HepG2 (cell line): ENCODE results near the gene ATXN7L3. TPM values are rescaled to one million over a fixed set of nuclear protein-coding genes. Genes with fewer than 3 reads are reported as not detected.

Source experiments
- ATAC-seq: fragments of 200-7000 bp; cut with Tn5 transposase; 3 replicates; pipeline ENCODE4 v1.9.1; 2020; ENCODE audit warnings: mild to moderate bottlenecking, moderate library complexity
- Bru-seq: library from RNA; stranded (reverse); fragments of 400-500 nt; gene quantifications from one replicate; lab custom pipeline; 2021; lab: Mats Ljungman, UMichigan
- BruChase-seq, 2 experiments: library from RNA; stranded (reverse); fragments of 400-500 nt; gene quantifications; one replicate each; lab custom pipeline; 2021; lab: Mats Ljungman, UMichigan
- BruUV-seq: library from RNA; stranded (reverse); fragments of 400-500 nt; replicated peaks from 2 replicates; lab custom pipeline; 2021; lab: Mats Ljungman, UMichigan
- CTCF ChIA-PET: fragments of 300-600 bp; formaldehyde crosslinking; extraction: SDS; loops from one replicate; lab custom pipeline; 2021; ENCODE audit warnings: low total read pairs, inconsistent platforms, low intra/inter-chr PET ratio; lab: Yijun Ruan, JAX
- POLR2A ChIA-PET: fragments of 350-600 bp; sonication (Branson Sonifier 250); formaldehyde crosslinking; loops from one replicate; lab custom pipeline; 2020; ENCODE audit warnings: antibody characterized with exemption, inconsistent platforms; lab: Yijun Ruan, JAX
- DNase-seq: peaks from one replicate; pipeline ENCODE4 v3.0.0-alpha.2; 2015; ENCODE audit warnings: low spot score
- FAIRE-seq: peaks from 3 replicates; lab custom pipeline; 2011; peaks lifted over from hg19 to GRCh38; lab: Jason Lieb, UNC
- H2AFZ ChIP-seq: one replicate; pipeline ENCODE4 v1.6.1; 2011; ENCODE audit warnings: low read length, inconsistent platforms
- H3K27ac ChIP-seq: fragments of 300-600 bp; 3 replicates; pipeline ENCODE4 v1.8.0; 2011; ENCODE audit warnings: mixed run types, mild to moderate bottlenecking, mixed read lengths, low read length, inconsistent platforms; ENCODE audit not compliant: insufficient read depth; ENCODE audit errors: extremely low read length
- H3K27me3 ChIP-seq, 2 experiments: fragments of 200-600 bp in 1 of 2; 2 replicates in 1 of 2; 3 replicates in 1 of 2; pipeline versions ENCODE4 v1.6.0 to v1.8.0; 2011; ENCODE audit warnings: low read length in 2 of 2, mild to moderate bottlenecking in 2 of 2, moderate library complexity in 2 of 2, inconsistent platforms in 1 of 2; ENCODE audit not compliant: insufficient read depth in 2 of 2, control insufficient read depth in 1 of 2
- H3K36me3 ChIP-seq, 2 experiments: fragments of 200-600 bp in 1 of 2; replicated peaks in 1 of 2; 2 replicates in 1 of 2; 3 replicates in 1 of 2; pipeline versions ENCODE4 v1.5.1 to v1.8.0; 2011; ENCODE audit warnings: low read length in 2 of 2, inconsistent platforms in 1 of 2; ENCODE audit not compliant: insufficient read depth in 2 of 2, control insufficient read depth in 1 of 2
- H3K4me1 ChIP-seq: 2 replicates; pipeline ENCODE4 v1.5.1; 2012; ENCODE audit warnings: low read length, inconsistent platforms; ENCODE audit not compliant: insufficient read depth
- H3K4me2 ChIP-seq: 2 replicates; pipeline ENCODE4 v1.6.0; 2011; ENCODE audit warnings: low read depth, low read length, inconsistent platforms
- H3K4me3 ChIP-seq, 3 experiments: fragments of 200-600 bp in 1 of 3; sonication (generic), shearing (Covaris generic) in 1 of 3; replicated peaks in 1 of 3; 2 replicates each; pipeline ENCODE4 v1.5.1; 2011 to 2016; ENCODE audit warnings: low read length in 3 of 3, inconsistent platforms in 2 of 3, low read depth in 2 of 3, mild to moderate bottlenecking in 2 of 3, control low read depth in 1 of 3, mixed read lengths in 1 of 3; ENCODE audit not compliant: insufficient read depth in 1 of 3
- H3K79me2 ChIP-seq: one replicate; pipeline ENCODE4 v1.6.1; 2011; ENCODE audit warnings: low read length, inconsistent platforms; ENCODE audit not compliant: insufficient read depth
- H3K9ac ChIP-seq: 2 replicates; pipeline ENCODE4 v1.6.0; 2011; ENCODE audit warnings: mild to moderate bottlenecking, low read depth, low read length, inconsistent platforms; ENCODE audit not compliant: insufficient read depth
- H3K9me3 ChIP-seq: 2 replicates; pipeline ENCODE4 v1.5.1; 2012; ENCODE audit warnings: mild to moderate bottlenecking, low read length
- H4K20me1 ChIP-seq: 2 replicates; pipeline ENCODE4 v1.6.0; 2011; ENCODE audit warnings: inconsistent platforms, mild to moderate bottlenecking, low read length, moderate library complexity; ENCODE audit not compliant: insufficient read depth
- FOXK1 ChIP-seq: sonication (generic); formaldehyde crosslinking; IDR thresholded peaks from 2 replicates; pipeline ENCODE4 v1.4.0; 2020; ENCODE audit warnings: low read depth, missing genetic modification reagents, borderline replicate concordance
- GABPA ChIP-seq, 2 experiments: IDR thresholded peaks; 2 replicates each; pipeline ENCODE4 v1.6.1; 2011 to 2016; ENCODE audit warnings: low read depth in 2 of 2, low read length in 1 of 2, missing biosample characterization in 1 of 2, missing genetic modification characterization in 1 of 2
- GATAD1 ChIP-seq: IDR thresholded peaks from 2 replicates; pipeline ENCODE4 v1.6.1; 2016; ENCODE audit warnings: missing genetic modification reagents, missing compliant biosample characterization
- HOXA5 ChIP-seq: sonication (generic); formaldehyde crosslinking; IDR thresholded peaks from 2 replicates; pipeline ENCODE4 v1.4.0; 2020; ENCODE audit warnings: missing genetic modification reagents
- MIER2 ChIP-seq: IDR thresholded peaks from 2 replicates; pipeline ENCODE4 v1.6.1; 2016; ENCODE audit warnings: missing biosample characterization, missing genetic modification reagents
- NR1H2 ChIP-seq: sonication (generic); formaldehyde crosslinking; IDR thresholded peaks from 2 replicates; pipeline ENCODE4 v1.8.1; 2022; ENCODE audit warnings: low read depth, missing genetic modification reagents, borderline replicate concordance
- POGZ ChIP-seq: sonication (generic); formaldehyde crosslinking; IDR thresholded peaks from 2 replicates; pipeline ENCODE4 v1.4.0; 2020; ENCODE audit warnings: mild to moderate bottlenecking, missing genetic modification reagents
- THAP11 ChIP-seq: IDR thresholded peaks from 2 replicates; pipeline ENCODE4 v1.6.1; 2016; ENCODE audit warnings: missing biosample characterization, missing genetic modification reagents
- ZC3H4 ChIP-seq: sonication (generic); formaldehyde crosslinking; IDR thresholded peaks from 2 replicates; pipeline ENCODE4 v1.4.0; 2020; ENCODE audit warnings: missing genetic modification reagents, borderline replicate concordance
- ZNF431 ChIP-seq: sonication (generic); formaldehyde crosslinking; IDR thresholded peaks from 2 replicates; pipeline ENCODE4 v1.9.0; 2022; ENCODE audit warnings: missing genetic modification reagents, low read depth, mild to moderate bottlenecking, borderline replicate concordance
- ZNF564 ChIP-seq: sonication (generic); formaldehyde crosslinking; IDR thresholded peaks from 2 replicates; pipeline ENCODE4 v1.8.1; 2023; ENCODE audit warnings: mild to moderate bottlenecking, missing genetic modification reagents
- ZSCAN21 ChIP-seq: sonication (generic); formaldehyde crosslinking; IDR thresholded peaks from 2 replicates; pipeline ENCODE4 v1.8.0; 2022; ENCODE audit warnings: mild to moderate bottlenecking, missing genetic modification reagents, moderate library complexity, borderline replicate concordance
- WGBS: methylation state at CpG from one replicate; pipeline ENCODE4 v1.1.6; 2017; ENCODE audit warnings: low lambda C conversion rate; 5-methylcytosine and 5-hydroxymethylcytosine counted together
- in situ Hi-C: cut with HindIII; loops from 2 replicates; pipeline ENCODE4 v1.10.0; 2017; ENCODE audit warnings: low pct_unique_long_range_greater_than_20kb; ENCODE audit not compliant: extremely low pct_ligation_motif_present
- intact Hi-C: fragments of 100-400 bp; cut with micrococcal nuclease; formaldehyde crosslinking; loops from one replicate; pipeline ENCODE4 v1.10.0; 2022; ENCODE audit not compliant: unreplicated experiment
- long read RNA-seq, 2 experiments: library from RNA in 1 of 2; library from polyadenylated mRNA in 1 of 2; stranded (forward) in 1 of 2; unstranded in 1 of 2; transcript quantifications; one replicate each; pipeline ENCODE4 v2.0.0, GENCODE V29; 2019 to 2022
- polyA minus RNA-seq, 3 experiments: library from RNA; depleted of rRNA, polyadenylated mRNA; stranded (reverse); fragments of >200 nt; gene quantifications; 2 replicates each; pipeline ENCODE4 v1.2.3, GENCODE V29; 2011; ENCODE audit warnings: low replicate concordance in 1 of 3
- polyA plus RNA-seq, 8 experiments: library from polyadenylated mRNA; depleted of rRNA in 3 of 8; stranded (reverse) in 7 of 8; unstranded in 1 of 8; fragments of >200 nt; fragmentation: Illumina TruSeq in 4 of 8; extraction: Trizol in 4 of 8; gene quantifications; 2 replicates each; pipeline versions ENCODE4 v1.2.1 to v1.2.3, GENCODE V29; 2011 to 2016; ENCODE audit warnings: low read depth in 4 of 8, missing spikeins in 1 of 8, mixed read lengths in 1 of 8; ENCODE audit not compliant: insufficient read depth in 1 of 8
- total RNA-seq, 5 experiments: library from RNA; depleted of rRNA; stranded (reverse); fragments of >200 nt; fragmentation: Illumina TruSeq; extraction: Trizol; gene quantifications; 2 replicates each; pipeline ENCODE4 v1.2.3, GENCODE V29; 2016; ENCODE audit warnings: low read depth in 1 of 5
- TF ChIP-seq, protein P1 (sequence below): sonication (generic); formaldehyde crosslinking; IDR thresholded peaks from 2 replicates; pipeline ENCODE4 v1.4.0; 2020; ENCODE audit warnings: mild to moderate bottlenecking, missing genetic modification reagents
- TF ChIP-seq, protein P2 (sequence below): sonication (generic); formaldehyde crosslinking; IDR thresholded peaks from 2 replicates; pipeline ENCODE4 v1.5.0; 2020; ENCODE audit warnings: missing genetic modification reagents

The ATXN7L3 gene, protein sequence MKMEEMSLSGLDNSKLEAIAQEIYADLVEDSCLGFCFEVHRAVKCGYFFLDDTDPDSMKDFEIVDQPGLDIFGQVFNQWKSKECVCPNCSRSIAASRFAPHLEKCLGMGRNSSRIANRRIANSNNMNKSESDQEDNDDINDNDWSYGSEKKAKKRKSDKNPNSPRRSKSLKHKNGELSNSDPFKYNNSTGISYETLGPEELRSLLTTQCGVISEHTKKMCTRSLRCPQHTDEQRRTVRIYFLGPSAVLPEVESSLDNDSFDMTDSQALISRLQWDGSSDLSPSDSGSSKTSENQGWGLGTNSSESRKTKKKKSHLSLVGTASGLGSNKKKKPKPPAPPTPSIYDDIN
- total RNA-seq (2016; rRNA removed; fragmentation: Illumina TruSeq; extraction: Trizol): 45.7 and 59.1 TPM in 2 replicates
- 12.2 and 14.1 TPM in 2 replicates for total RNA-seq (2016; cell fraction: cytosol; rRNA removed; fragmentation: Illumina TruSeq; extraction: Trizol; ENCODE audit: low read depth)
- total RNA-seq (2016; cell fraction: insoluble cytoplasmic fraction; rRNA removed; fragmentation: Illumina TruSeq; extraction: Trizol): 42.7 and 60.0 TPM in 2 replicates
- total RNA-seq (2016; cell fraction: membrane; rRNA removed; fragmentation: Illumina TruSeq; extraction: Trizol): 45.9 and 46.8 TPM in 2 replicates
- total RNA-seq (2016; cell fraction: nucleus; rRNA removed; fragmentation: Illumina TruSeq; extraction: Trizol): 42.7 and 44.6 TPM in 2 replicates
- 44.5 and 49.3 TPM in 2 replicates for polyA plus RNA-seq (2011; rRNA removed)
- polyA plus RNA-seq (2011; cell fraction: cytosol; rRNA removed): 39.5 and 41.0 TPM in 2 replicates
- 121 and 131 TPM in 2 replicates for polyA plus RNA-seq (2011; cell fraction: nucleus; rRNA removed)
- polyA plus RNA-seq (2012): 37.8 and 38.4 TPM in 2 replicates
- 7.6 and 9.2 TPM in 2 replicates for polyA plus RNA-seq (2016; cell fraction: cytosol; fragmentation: Illumina TruSeq; extraction: Trizol; ENCODE audit: low read depth)
- polyA plus RNA-seq (2016; cell fraction: insoluble cytoplasmic fraction; fragmentation: Illumina TruSeq; extraction: Trizol; ENCODE audit: low read depth): 50.4 and 54.3 TPM in 2 replicates
- polyA plus RNA-seq (2016; cell fraction: membrane; fragmentation: Illumina TruSeq; extraction: Trizol; ENCODE audit: low read depth): 32.8 and 36.7 TPM in 2 replicates
- polyA plus RNA-seq (2016; cell fraction: nucleus; fragmentation: Illumina TruSeq; extraction: Trizol; ENCODE audit: insufficient read depth, low read depth): 81.5 and 96.7 TPM in 2 replicates
- 65.3 and 85.1 TPM in 2 replicates for polyA minus RNA-seq (2011; rRNA and poly(A)+ RNA removed; ENCODE audit: low replicate concordance)
- polyA minus RNA-seq (2011; cell fraction: cytosol; rRNA and poly(A)+ RNA removed): 25.4 and 26.4 TPM in 2 replicates
- 47.9 and 72.6 TPM in 2 replicates for polyA minus RNA-seq (2011; cell fraction: nucleus; rRNA and poly(A)+ RNA removed)
- Bru-seq, nascent RNA: percentile 87 among the genes with signal in this experiment
- percentile 98 among the genes with signal in this experiment for BruChase-seq, experiment 1, labeled RNA remaining after a 6-hour chase
- BruChase-seq, experiment 2, labeled RNA remaining after a 2-hour chase: percentile 97 among the genes with signal in this experiment
- long read RNA-seq, experiment 1, partial matches to known transcripts: 1 of 10 reads
- long read RNA-seq, experiment 1, other reads (novel, unspliced or antisense): 7 of 10 reads
- long read RNA-seq, experiment 2, transcript ATXN7L3-205 (13 exons, 1,341 nt): major isoform, 15 of 176 reads
- long read RNA-seq, experiment 2, partial matches to known transcripts: 16 of 176 reads
- long read RNA-seq, experiment 2, other reads (novel, unspliced or antisense): 143 of 176 reads

DNA sequence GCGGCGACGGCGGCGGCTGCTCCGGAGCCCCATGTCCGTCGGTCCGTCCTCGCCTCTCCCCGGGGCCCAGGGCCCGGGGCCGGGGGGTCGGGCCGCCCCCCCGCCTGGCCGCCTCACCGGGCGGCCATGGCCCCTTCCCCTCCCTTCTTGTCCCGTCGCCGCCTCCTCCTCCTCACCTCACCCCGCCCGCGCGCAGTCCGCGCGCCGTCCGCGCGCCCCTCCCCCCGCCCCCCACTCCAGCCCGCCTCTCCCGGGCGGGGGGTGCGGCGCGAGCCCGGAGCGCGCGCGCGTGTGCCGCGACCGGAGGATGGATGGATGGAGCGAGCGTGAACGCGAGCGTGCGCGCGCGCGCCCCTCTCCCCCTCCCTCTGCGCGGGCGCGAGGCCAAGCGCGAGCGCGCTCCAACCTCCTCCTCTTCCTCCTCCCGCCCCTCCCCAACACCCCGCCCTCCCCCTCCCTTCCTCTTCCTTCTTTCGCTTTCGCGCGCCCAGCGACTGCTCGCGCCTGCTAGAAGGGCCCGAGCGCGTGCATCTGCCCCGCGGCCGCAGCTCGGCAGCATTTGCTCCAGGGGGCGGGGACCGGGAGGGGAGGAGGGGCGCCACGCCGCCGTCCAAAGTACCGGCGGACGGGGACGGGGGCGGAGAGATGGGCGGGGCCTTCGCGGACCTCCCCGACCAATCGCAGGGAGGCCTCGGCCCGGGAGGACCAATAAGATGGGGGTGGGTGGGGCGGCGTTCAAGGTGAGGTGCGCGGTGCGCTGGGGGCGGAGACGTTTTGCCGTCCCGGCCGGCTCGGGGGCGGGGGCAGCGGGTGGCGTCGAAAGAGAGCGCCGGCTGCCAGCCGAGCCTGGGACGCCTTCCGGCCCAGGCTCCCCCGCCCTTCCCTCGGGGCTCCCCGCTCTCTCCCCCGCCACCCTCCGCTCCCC, at the start of gene ATXN7L3:
ATXN7L3 (minus strand) TSS at position 332 of the 925 bp plus-strand sequence. CDS start 1,814 bp downstream, outside the sequence.
- in situ Hi-C loops (no loop called here), intact Hi-C loops (loop anchor here (5.0 kb wide), 1 partner anchor 127 kb away; no protein-coding TSS in a partner anchor)
- no peaks in the 10 kb centered on the region for H3K9me3 ChIP-seq
- DNase-seq: peak; percentile 97
- no TSS peak for BruUV-seq
- peaks cover 10 to 25% of the 10 kb centered on the region in 2 experiments for H3K36me3 ChIP-seq
- H3K4me1 ChIP-seq: peaks cover 39% of the 10 kb centered on the region
- WGBS: under 1% methylated on average over 66 of the region's 126 CpGs
- H3K4me3 ChIP-seq: peak within 1 kb of the TSS; percentile 91 to 94 (median 91)
- peak within 1 kb of the TSS; percentile 89 for H3K9ac ChIP-seq
- no peak within 1 kb of the TSS for H2AFZ ChIP-seq
- peaks cover 19% of the 10 kb centered on the region for H3K79me2 ChIP-seq
- 0 out of 2 replicates have a peak, but pooled peaks cover 7% of the 10 kb centered on the region for H4K20me1 ChIP-seq
- peak; percentile 92 for FAIRE-seq
- POLR2A ChIA-PET: interaction anchor here (0.6 to 4.1 kb wide), 27 partner anchors 9 to 1908 kb away, joined by 3 to 71 read pairs (median 4); partner anchors contain the start of genes CCDC43, GRN, HDAC5 and RUNDC3A
- ATAC-seq: peak; percentile 82
- H3K27ac ChIP-seq: peak within 1 kb of the TSS; percentile 95
- peak within 1 kb of the TSS; percentile 97 for H3K4me2 ChIP-seq
- no peaks in the 10 kb centered on the region; a peak in 1 of 5 replicates for H3K27me3 ChIP-seq
- CTCF ChIA-PET: no interaction called here
- peak; percentile 46; the same call in 1 of the 2 replicates for TF ChIP-seq POGZ (CRISPR knock-in tag)
- TF ChIP-seq HOXA5 (CRISPR knock-in tag): peak; percentile 62; the same call in 1 of the 2 replicates
- peak; percentile 89 for TF ChIP-seq GATAD1
- TF ChIP-seq NR1H2 (CRISPR knock-in tag): no peak
- TF ChIP-seq ZNF431: no peak
- TF ChIP-seq, protein P1, sequence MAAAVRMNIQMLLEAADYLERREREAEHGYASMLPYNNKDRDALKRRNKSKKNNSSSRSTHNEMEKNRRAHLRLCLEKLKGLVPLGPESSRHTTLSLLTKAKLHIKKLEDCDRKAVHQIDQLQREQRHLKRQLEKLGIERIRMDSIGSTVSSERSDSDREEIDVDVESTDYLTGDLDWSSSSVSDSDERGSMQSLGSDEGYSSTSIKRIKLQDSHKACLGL (CRISPR knock-in tag): 0 out of 2 replicates have a peak, but pooled peaks have one; percentile 5
- no peak for TF ChIP-seq ZSCAN21 (CRISPR knock-in tag)
- TF ChIP-seq MIER2 (CRISPR knock-in tag): no peak
- peak; percentile 56 for TF ChIP-seq GABPA (IDR thresholded peaks at IDR 0.05; ENCODE audit: low read depth, low read length)
- peak; percentile 57; the same call in 1 of the 2 replicates for TF ChIP-seq GABPA (CRISPR knock-in tag; IDR thresholded peaks at IDR 0.05; ENCODE audit: low read depth)
- TF ChIP-seq, protein P2, sequence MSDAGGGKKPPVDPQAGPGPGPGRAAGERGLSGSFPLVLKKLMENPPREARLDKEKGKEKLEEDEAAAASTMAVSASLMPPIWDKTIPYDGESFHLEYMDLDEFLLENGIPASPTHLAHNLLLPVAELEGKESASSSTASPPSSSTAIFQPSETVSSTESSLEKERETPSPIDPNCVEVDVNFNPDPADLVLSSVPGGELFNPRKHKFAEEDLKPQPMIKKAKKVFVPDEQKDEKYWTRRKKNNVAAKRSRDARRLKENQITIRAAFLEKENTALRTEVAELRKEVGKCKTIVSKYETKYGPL: no peak
- TF ChIP-seq THAP11 (CRISPR knock-in tag): peak; percentile 72
- 0 out of 2 replicates have a peak, but pooled peaks have one; percentile 47 for TF ChIP-seq ZNF564
- TF ChIP-seq ZC3H4 (CRISPR knock-in tag): peak; percentile 40; the same call in 1 of the 2 replicates
- peak; percentile 23; the same call in 1 of the 2 replicates for TF ChIP-seq FOXK1 (CRISPR knock-in tag)
